ENCODE data around the gene C10orf71.

DNA sequence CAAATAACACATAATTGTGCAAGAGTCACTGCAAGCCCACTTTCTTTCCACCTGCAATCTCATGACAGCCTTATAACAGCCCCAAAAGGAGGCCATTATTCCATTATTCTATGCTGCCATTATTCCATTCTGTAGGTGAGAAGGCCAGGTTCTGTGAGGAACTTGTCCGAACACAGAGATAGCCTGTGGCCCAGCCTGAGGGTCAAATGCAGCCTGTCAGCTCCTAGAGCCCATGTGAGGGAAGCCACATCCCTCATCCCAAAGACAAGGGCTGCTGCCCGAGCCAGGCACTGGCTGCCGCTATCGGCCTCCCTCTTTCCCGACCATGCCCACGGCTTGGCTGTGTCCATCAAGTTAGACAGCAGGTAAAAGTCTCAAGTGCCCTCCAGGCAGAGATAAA, 24.1 kb upstream of the C10orf71 start:
- TF ChIP-seq, protein P1, sequence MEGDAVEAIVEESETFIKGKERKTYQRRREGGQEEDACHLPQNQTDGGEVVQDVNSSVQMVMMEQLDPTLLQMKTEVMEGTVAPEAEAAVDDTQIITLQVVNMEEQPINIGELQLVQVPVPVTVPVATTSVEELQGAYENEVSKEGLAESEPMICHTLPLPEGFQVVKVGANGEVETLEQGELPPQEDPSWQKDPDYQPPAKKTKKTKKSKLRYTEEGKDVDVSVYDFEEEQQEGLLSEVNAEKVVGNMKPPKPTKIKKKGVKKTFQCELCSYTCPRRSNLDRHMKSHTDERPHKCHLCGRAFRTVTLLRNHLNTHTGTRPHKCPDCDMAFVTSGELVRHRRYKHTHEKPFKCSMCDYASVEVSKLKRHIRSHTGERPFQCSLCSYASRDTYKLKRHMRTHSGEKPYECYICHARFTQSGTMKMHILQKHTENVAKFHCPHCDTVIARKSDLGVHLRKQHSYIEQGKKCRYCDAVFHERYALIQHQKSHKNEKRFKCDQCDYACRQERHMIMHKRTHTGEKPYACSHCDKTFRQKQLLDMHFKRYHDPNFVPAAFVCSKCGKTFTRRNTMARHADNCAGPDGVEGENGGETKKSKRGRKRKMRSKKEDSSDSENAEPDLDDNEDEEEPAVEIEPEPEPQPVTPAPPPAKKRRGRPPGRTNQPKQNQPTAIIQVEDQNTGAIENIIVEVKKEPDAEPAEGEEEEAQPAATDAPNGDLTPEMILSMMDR (IDR thresholded peaks at IDR 0.05; ENCODE audit: insufficient read depth, low read depth, low read length) = no peak
- TF ChIP-seq EZH2 (IDR thresholded peaks at IDR 0.05; ENCODE audit: insufficient read depth, low read length) = no peak

Data from astrocyte (in vitro differentiated cells and primary cell).